ENCODE measurements around the gene SORBS2. TPM values are rescaled to one million over a fixed set of nuclear protein-coding genes. Genes with fewer than 3 reads are reported as not detected.
"Not testable (repeated sequence)": the region's sequence is repeated elsewhere in the genome, so short reads cannot be mapped to it uniquely, and the experiment has no call there.

The SORBS2 gene
- total RNA-seq: 1,000 to 10,000 TPM in 2 of 4 donors, 100 to 1,000 TPM in 2; 640 to 1,569 (median 1,016) TPM

GRCh38 chr4:185811509-185812364 is at the start of gene SORBS2:
Gene SORBS2 (minus strand): TSS chr4:185812194. CDS start chr4:185690571, 121,623 bp downstream.
- Histone ChIP-seq H3K27ac (peak within 1 kb of the TSS in 3 of 4 donors; percentile 29 to 45 (median 43)), H3K27me3 (no peaks in the 10 kb centered on the region), H3K9me3 (no peaks in the 10 kb centered on the region), H3K36me3 (no peaks in the 10 kb centered on the region), H3K4me1 (peaks cover 0 to 2% (median 0%) of the 10 kb centered on the region in 3 donors), H3K4me3 (peak within 1 kb of the TSS; percentile 44 to 76)
- TF ChIP-seq POLR2A (IDR thresholded peaks at IDR 0.05) (no peak), EP300 (IDR thresholded peaks at IDR 0.05) (no peak), CTCF (IDR thresholded peaks at IDR 0.05) (no peak), POLR2AphosphoS5 (IDR thresholded peaks at IDR 0.05) (no peak)
- no peak for ATAC-seq
- 43 to 44% methylated on average over 3 to 9 of the region's 20 CpGs for WGBS, 2 donors (ENCODE audit: low coverage in 1 of 2)

- no peaks in the 10 kb centered on the region for H3K36me3 ChIP-seq
- no peak overlapping the region for H3K27ac ChIP-seq
- TF ChIP-seq POLR2A (IDR thresholded peaks at IDR 0.05) (no peak), CTCF (IDR thresholded peaks at IDR 0.05) (no peak), POLR2AphosphoS5 (IDR thresholded peaks at IDR 0.05) (no peak), EP300 (IDR thresholded peaks at IDR 0.05) (no peak)
- no peak for ATAC-seq
- no peaks in the 10 kb centered on the region for H3K4me1 ChIP-seq
- WGBS, 2 donors (ENCODE audit: low coverage in 1 of 2): 48 to 60% methylated on average over 7 of the region's 7 CpGs
- H3K9me3 ChIP-seq: peaks cover 0 to 10% (median 0%) of the 10 kb centered on the region in 3 donors
- H3K4me3 ChIP-seq: no peak overlapping the region
- H3K27me3 ChIP-seq: no peaks in the 10 kb centered on the region
These were observed 47.1 kb upstream of the SORBS2 start for GRCh38 chr4:185859111-185859510.

- not testable (repeated sequence) for H3K27ac ChIP-seq, H3K4me3 ChIP-seq, H3K9me3 ChIP-seq, ATAC-seq, H3K4me1 ChIP-seq, H3K36me3 ChIP-seq, H3K27me3 ChIP-seq
- 0 to 73% methylated on average over 1 to 4 of the region's 4 CpGs for WGBS, 2 donors (ENCODE audit: low coverage in 1 of 2)
These were observed 45.6 kb upstream of the SORBS2 start for GRCh38 chr4:185857561-185857960.

- TF ChIP-seq EP300 (IDR thresholded peaks at IDR 0.05) (no peak), CTCF (IDR thresholded peaks at IDR 0.05) (no peak), POLR2AphosphoS5 (IDR thresholded peaks at IDR 0.05) (no peak), POLR2A (IDR thresholded peaks at IDR 0.05) (no peak)
- Histone ChIP-seq H3K27me3 (no peaks in the 10 kb centered on the region), H3K27ac (no peak overlapping the region), H3K9me3 (peaks cover 0 to 10% (median 0%) of the 10 kb centered on the region in 3 donors), H3K36me3 (no peaks in the 10 kb centered on the region), H3K4me3 (no peak overlapping the region), H3K4me1 (no peaks in the 10 kb centered on the region)
- no peak for ATAC-seq
- 56 to 80% methylated on average over 3 of the region's 3 CpGs for WGBS, 2 donors (ENCODE audit: low coverage in 1 of 2)
These were observed 41.8 kb upstream of the SORBS2 start for GRCh38 chr4:185853841-185854240.

GRCh38 chr4:185852961-185853360 is 41.0 kb upstream of the SORBS2 start:
- ATAC-seq: no peak
- H3K9me3 ChIP-seq: peaks cover 0 to 6% (median 0%) of the 10 kb centered on the region in 3 donors
- no peak overlapping the region for H3K27ac ChIP-seq
- no peaks in the 10 kb centered on the region for H3K4me1 ChIP-seq
- 70 to 73% methylated on average over 1 of the region's 1 CpG for WGBS, 2 donors (ENCODE audit: low coverage in 1 of 2)
- H3K36me3 ChIP-seq: no peaks in the 10 kb centered on the region
- no peak overlapping the region for H3K4me3 ChIP-seq
- TF ChIP-seq POLR2A (IDR thresholded peaks at IDR 0.05): no peak
- no peak for TF ChIP-seq EP300 (IDR thresholded peaks at IDR 0.05)
- no peak for TF ChIP-seq POLR2AphosphoS5 (IDR thresholded peaks at IDR 0.05)
- no peak for TF ChIP-seq CTCF (IDR thresholded peaks at IDR 0.05)
- H3K27me3 ChIP-seq: no peaks in the 10 kb centered on the region

All from gastroesophageal sphincter (tissue), 4 donors.